ENCODE data around the gene ZRANB1.

Gene ZRANB1

DNA sequence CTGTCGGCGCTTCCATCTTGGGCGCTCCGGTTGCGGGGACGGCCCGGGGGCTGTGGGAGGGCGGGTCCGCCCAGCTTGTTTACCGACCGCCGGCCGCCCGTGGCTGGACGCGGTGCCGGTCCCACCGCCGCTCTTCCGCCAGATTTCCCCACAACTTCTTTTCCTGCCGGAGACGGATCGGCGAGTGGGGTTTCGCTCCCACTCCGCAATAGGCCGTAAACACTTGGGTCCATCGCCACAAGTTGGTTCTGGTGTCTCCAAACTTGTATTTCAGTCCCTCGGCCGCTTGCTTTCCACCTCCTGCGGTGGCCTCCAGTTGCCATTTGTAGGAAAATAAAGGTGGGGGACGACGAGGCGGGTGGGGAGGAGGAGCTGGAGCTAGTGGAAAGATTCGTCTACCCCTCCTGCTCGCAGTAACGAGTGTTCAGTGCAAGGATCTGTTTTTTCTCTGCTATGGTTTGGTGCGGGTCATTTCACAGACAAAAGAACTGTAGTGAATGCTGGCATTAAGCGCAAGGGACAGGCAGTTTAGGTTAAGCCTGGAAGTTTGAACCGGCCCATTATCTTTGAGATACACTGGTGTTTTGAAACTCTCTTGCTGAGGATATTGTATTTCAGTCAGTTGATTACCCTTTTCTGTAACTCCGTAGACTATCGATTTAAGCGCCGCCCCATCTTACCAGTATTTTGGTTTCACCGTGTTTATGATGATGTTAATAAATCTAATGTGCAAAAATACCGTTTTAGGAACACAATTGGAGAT is 24.3 kb upstream of the ZRANB1 start:
- peak in 39 of 42 donors; percentile 10 to 63 (median 41) for DNase-seq
- intact Hi-C loops (cut with DNase I) = loop anchor here (5.0 to 10.0 kb wide), 3 partner anchors 77 to 145 kb away; partner anchors contain the start of gene EEF1AKMT2

DNA sequence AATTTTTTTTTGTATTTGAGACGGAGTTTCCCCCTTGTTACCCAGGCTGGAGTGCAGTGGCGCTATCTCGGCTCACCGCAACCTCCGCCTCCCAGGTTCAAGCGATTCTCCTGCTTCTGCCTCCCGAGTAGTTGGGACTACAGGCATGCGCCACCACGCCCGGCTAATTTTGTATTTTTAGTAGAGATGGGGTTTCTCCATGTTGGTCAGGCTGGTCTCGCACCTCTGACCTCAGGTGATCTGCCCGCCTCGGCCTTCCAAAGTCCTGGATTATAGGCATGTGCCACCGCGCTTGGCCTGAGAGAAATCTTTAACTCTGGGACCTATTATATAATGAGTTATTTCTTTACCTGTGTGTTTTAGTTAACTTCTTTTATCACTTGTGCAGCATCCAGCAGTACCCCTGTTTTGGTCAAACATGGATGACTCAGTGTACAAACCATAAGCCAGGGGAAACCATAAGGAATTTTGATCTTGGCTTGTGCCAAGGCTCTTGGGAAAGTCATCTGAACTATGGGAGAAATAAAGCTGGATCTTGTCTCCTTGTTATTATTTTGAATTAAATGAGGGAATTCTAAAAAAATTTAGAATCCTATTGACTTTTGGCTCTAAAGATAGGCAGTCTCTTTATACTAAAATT is 23.6 kb upstream of the ZRANB1 start:
- intact Hi-C loops (cut with DNase I) = loop anchor here (5.0 to 10.0 kb wide), 3 partner anchors 76 to 144 kb away; partner anchors contain the start of gene EEF1AKMT2
- peak in 3 of 42 donors; percentile 9 to 19 (median 17) for DNase-seq

DNA sequence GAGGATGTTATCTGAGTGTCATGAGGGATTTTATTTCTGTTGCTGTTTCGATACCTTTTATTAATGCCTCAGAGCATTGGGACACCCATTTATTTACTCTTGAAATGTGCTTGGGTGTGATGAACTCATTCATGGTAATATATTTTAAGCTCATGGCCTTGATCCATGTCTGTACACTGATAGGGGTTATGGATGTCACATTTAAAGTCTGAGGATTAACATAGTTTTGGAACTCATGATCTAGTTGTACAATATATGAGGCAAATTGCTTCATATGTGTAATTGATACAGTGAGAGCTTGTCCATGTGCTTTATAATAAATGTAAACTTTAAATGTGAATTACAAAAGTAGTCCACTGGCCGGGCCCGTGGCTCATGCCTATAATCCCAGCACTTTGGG is 23.0 kb upstream of the ZRANB1 start:
- no peak for DNase-seq
- intact Hi-C loops (cut with DNase I) = loop anchor here (5.0 to 10.0 kb wide), 3 partner anchors 76 to 143 kb away; partner anchors contain the start of gene EEF1AKMT2

DNA sequence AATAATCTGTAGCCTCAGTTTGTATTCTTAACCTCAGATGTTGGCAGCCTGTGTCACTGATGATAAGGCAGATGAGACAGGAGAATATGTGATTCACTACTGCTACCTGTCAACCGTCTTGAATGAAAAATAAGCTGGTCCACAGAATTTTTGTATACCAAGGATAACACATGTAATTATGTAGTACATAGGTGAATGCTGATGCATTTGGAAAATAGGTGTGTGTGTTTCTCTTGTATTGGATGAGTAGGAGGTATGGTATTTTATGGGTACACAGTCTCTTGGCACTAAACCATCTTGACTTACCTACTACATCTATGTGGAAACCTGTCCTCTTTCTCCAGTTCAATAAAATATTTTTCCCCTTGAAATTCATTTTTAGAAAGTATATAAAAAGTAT is 20.7 kb upstream of the ZRANB1 start:
- intact Hi-C loops (cut with DNase I) = no loop called here

DNA sequence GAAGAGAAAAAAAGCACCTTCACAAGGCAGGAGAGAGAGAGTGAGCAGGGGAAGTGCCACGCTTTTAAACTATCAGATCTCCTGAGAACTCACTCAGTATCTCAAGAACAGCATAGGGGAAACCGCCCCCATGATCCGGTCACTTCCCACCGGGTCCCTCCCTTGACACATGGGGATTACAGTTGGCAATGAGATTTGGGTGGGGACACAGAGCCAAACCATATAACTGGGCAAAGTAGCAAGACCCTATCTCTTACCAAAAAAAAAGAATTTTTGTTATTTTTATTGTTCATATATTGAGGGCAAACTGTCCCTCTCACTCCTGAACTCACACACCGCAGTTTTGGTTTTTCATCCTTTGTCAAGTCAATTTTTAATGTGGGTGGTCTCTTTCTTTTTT is 18.2 kb upstream of the ZRANB1 start:
- intact Hi-C loops (cut with DNase I) = no loop called here

More for the DNA sequence above, 20.7 kb upstream of the ZRANB1 start:
- DNase-seq = no peak

DNA sequence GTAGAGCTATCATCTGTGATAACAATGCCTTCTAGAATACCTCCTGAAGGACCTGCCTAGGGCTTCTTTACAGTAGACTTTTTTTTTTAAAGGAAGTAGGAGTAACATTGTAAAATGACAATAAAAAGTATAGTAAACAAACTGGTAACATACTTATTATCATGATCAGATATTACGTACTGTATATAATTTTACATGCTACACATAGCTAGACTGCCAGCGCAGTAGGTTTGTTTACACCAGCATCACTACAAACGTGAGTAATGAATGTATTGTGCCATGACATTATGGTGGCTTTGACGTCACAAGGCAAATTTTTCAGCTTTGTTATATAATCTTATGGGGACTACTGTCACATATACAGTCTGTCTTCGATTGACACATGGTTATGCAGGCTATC is 15.4 kb upstream of the ZRANB1 start:
- intact Hi-C loops (cut with DNase I) = no loop called here
- DNase-seq = no peak

More for the DNA sequence above, 18.2 kb upstream of the ZRANB1 start:
- DNase-seq = no peak

DNA sequence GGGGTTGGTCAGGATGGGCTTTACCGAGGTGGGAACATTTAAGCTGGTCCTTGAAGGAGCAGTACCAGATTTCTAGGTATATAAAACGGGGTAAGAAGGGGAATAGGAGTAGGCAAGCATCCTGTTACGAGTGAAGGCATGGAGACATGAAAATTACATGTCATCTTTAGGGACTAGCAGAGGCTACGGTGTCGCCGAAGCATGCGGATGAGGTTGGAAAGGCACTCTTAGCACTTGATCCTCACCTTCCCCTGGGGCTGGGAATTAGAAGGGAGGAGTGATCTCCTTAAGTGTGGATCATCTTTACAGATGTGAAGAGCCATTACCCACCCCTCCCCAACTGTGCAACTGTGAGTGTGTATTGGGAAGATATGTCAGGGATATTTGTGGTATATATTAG is 13.8 kb upstream of the ZRANB1 start:
- intact Hi-C loops (cut with DNase I) = no loop called here
- no peak for DNase-seq

DNA sequence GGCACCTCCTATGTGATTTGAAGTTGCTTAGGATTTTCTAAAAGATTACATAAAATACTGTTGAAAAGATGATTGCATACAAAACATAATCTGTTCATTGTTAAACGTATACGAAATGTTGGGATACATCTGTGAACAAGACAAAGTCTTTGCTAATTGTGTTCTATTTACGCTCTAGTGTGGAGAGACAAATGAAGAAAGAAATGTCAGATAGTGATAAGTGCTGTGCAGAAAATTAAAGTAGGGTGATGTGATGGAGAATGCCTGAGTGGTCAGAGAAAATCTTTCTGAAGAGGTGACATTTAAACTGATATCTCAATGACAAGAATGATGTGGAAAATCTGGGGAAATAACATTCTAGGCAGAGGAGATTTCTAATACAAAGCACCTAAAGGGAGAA is 13.4 kb upstream of the ZRANB1 start:
- no peak for DNase-seq
- intact Hi-C loops (cut with DNase I) = no loop called here

DNA sequence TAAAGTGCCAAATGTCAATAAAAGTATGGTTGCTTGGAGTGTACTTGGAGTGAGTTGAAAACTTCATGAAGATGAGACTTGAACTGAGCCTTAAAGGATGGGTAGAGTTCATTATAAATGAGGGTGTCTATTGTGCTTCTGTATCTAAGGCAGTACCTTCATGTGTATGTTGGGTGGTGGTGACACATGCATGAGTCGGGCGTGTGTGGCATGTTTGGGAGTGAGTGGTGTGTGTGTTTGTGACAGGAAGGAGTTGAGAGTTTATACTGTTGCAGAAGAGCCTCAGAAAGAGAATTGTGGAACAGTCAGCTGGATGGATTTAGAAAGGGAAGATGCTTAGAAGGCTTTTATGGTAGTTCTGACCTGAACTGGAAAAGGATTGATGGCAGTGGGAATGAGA is 6.0 kb upstream of the ZRANB1 start:
- DNase-seq = no peak

DNA sequence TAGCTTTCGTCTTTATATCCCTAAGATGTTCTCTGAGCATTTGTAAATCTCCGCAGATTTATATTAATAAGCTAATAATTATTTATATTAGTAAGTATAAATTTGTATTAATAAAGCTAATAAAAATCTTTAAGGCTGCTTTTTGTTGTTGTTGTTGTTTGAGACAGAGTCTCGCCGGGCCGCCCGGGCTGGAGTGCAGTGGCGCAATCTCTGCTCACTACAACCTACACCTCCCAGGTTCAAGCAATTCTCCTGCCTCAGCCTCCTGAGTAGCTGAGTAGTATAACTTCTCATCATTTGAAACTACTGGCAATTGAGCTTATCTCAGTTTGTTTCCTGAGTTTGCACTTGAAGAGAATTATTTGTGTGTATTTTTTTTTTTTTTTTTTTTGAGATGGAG is 5.1 kb upstream of the ZRANB1 start:
- intact Hi-C loops (cut with DNase I) = no loop called here
- no peak for DNase-seq

More for the DNA sequence above, 6.0 kb upstream of the ZRANB1 start:
- intact Hi-C loops (cut with DNase I) = no loop called here

DNA sequence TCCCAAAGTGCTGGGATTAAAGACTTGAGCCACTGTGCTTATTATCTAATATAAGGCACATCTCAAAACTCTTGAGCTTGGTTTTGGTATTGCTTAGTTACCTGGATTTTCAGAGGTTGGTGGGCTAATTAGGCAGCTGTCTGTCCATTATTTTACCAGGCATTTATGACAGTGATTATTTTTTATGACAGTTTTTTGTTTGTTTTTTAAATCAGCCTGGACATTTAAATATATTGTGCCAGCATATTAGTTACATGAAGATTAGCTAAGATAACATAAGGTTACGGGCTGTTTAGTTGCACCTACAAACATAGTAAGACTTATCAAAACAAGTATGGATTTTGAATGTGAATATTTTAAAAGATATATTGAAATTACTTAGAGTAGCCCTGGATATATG is 2.6 kb upstream of the ZRANB1 start:
- DNase-seq = no peak
- intact Hi-C loops (cut with DNase I) = no loop called here

DNA sequence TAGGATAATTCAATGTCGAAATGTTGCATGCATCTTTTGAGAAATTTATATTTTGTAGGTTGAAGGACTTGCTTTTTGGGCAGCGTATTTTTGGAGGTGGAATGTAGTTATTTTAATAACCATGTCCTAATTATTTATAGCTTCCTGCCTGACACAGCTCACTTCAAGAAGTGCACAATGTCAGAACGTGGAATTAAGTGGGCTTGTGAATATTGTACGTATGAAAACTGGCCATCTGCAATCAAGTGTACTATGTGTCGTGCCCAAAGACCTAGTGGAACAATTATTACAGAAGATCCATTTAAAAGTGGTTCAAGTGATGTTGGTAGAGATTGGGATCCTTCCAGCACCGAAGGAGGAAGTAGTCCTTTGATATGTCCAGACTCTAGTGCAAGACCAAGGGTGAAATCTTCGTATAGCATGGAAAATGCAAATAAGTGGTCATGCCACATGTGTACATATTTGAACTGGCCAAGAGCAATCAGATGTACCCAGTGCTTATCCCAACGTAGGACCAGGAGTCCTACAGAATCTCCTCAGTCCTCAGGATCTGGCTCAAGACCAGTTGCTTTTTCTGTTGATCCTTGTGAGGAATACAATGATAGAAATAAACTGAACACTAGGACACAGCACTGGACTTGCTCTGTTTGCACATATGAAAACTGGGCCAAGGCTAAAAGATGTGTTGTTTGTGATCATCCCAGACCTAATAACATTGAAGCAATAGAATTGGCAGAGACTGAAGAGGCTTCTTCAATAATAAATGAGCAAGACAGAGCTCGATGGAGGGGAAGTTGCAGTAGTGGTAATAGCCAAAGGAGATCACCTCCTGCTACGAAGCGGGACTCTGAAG is 620 bp downstream of the ZRANB1 start:
- intact Hi-C loops (cut with DNase I) = no loop called here
- DNase-seq = no peak

DNA sequence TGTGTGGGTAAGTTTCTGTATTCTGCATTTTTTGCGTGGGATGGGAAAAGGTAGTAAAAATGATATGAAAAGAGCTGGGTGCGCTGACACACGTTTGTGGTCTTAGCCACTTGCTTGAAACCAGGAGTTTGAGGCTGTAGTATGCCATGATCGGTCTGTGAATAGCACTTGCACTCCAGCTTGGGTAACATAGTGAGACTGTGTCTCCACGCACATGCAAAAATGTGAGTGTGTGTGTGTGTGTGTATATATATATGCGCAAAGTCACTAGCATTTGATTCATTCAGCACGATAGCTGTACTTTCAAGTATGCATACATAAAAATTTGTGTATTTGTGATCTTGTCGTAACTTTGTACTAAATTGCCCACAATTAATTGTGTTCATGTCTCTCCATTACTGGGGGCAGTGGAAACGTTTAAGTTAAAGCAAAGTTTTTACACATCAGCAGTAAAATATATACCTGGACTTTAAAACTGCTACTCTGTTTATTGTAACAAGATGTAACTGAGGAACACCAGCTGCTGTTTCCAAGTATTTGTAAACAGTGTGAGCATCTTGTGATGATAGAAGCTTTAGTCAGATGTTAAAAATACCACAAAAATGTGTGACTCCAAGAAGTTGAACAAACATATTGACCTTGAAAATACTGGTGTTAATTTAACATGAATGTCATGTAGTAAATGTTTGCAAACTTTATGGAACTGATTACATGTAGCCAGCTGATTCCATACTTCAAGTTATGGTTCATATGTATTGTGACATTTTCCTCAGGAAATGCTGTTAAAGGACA is 1.6 kb downstream of the ZRANB1 start:
- intact Hi-C loops (cut with DNase I) = no loop called here
- DNase-seq = no peak

DNA sequence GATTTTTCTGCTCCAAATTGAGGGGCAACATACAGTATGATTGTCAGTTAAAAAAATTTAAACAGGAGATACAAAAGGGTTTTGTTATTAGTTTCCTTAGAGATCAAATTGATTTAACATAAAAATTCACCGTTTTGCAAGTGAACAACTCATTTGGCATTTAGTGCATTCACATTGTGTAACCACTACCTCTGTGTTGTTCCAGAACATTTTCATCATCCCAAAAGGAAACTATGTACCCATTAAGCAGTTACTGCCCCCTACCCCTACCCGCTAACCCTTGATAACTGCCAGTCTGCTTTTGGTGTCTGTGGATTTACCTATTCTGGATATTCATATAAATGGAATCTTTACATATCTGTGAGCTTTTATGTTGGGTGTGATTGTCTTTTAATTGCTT is 3.1 kb downstream of the ZRANB1 start:
- DNase-seq = no peak
- intact Hi-C loops (cut with DNase I) = no loop called here

DNA sequence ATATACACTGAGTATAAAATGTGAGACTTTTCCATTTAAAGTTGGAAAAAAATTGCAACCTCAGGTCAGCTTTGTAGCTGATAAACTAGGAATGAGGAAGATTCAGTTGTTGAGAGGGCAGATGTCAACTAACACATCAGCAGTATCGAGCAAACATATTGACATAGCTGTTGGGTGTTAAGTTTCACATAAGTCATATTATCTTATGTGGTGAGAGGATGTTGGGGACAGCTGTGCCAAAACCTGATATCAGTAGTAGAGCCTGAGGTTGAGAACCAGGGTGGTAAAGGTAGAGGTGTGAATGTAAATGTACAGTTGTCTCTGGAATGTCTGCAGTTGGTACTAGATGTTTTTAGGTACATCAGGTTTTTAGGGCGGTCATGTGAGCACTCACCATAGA is 5.0 kb downstream of the ZRANB1 start:
- intact Hi-C loops (cut with DNase I) = no loop called here
- no peak for DNase-seq

DNA sequence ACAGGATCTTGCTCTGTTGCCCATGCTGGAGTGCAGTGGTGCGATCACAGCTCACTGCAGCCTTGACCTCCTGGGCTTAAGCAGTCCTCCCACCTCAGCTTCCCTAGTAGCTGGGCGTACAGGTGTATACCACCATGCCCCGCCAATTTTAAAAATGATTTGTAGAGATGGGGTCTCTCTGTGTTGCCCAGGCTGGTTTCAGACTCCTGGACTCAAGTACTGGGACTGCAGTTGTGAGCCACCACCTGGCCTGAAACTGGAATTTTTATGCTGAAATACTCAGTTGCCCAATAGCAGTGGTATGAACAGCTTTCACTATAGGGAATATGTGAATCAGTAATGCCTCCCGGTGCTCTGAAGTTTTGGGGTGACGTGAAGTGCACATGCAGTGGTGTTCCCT is 7.6 kb downstream of the ZRANB1 start:
- intact Hi-C loops (cut with DNase I) = no loop called here
- no peak for DNase-seq

DNA sequence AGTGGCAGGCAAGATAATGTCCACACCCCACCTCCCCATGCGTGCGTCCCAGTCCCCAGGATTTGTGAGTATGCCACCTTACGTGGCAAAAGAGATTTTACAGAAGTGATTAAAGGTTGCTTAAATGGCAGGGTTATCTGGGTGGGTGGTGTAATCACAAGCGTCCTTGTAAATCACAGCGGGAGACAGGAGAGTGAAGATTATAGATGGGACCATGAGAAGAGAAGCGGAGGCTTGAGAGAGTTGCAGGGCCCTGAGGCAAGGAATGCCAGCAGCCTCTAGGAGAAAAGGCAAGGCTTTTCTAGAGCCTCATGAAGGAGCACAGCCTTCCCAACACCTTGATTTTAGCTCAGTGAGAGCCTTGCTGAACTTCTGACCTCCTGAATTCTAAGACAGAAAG is 10.2 kb downstream of the ZRANB1 start:
- no peak for DNase-seq
- intact Hi-C loops (cut with DNase I) = no loop called here

DNA sequence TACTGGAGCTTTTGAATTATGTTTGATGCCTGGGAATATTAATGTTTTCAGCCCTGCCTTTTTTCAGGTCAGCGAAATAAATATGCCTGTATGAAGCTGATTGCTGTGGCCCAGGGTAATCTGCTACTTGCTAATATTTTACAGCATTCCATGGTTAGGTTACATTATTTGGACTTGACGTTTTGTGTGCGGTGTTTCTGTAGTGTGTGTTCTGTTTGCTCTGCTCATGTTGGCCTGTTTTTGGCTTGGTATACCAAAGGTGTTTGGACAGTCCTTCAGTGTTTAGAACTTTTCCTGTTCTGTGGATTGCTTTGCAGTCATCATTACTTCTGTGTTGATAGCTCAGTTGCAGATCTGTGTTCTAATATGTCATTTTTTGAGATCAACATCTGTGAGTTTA is 11.5 kb downstream of the ZRANB1 start:
- DNase-seq = no peak
- intact Hi-C loops (cut with DNase I) = no loop called here

DNA sequence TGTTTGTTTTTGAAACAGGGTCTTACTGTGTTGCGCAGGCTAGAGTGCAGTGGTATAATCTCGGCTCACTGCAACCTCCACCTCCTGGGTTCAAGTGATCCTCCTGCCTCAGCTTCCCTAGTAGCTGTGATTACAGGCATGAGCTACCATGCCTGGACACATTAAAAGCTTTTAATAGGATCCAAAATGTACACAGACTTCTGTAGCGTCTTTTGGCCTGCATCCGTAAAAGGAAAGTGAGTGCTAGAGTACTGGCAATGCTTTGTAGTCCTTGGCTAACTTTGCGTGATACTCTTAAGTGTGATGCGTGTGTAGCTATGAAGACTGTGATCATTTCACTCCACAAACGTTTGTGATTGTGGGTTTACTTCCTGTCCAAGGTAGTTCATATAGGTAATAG is 13.3 kb downstream of the ZRANB1 start:
- DNase-seq = no peak
- intact Hi-C loops (cut with DNase I) = no loop called here

Data from head of caudate nucleus (tissue), 42 donors.